Measurements from ENCODE around the gene QKI. TPM values are rescaled to one million over a fixed set of nuclear protein-coding genes. Genes with fewer than 3 reads are reported as not detected.
"Not testable (repeated sequence)": the region's sequence is repeated elsewhere in the genome, so short reads cannot be mapped to it uniquely, and the experiment has no call there.

Gene QKI
- total RNA-seq: 459 TPM
- long read RNA-seq, full-length matches to known transcripts: 119 of 195 reads
- long read RNA-seq, partial matches to known transcripts: 17 of 195 reads
- long read RNA-seq, other reads (novel, unspliced or antisense): 59 of 195 reads

- peak; percentile 52 for ATAC-seq
- intact Hi-C loops (cut with DNase I): loop anchor here (1.0 to 2.0 kb wide), 2 partner anchors 78 to 150 kb away; no protein-coding TSS in a partner anchor
- DNase-seq (ENCODE audit: missing footprints): peak; percentile 93
These were observed at the start of gene QKI for GRCh38 chr6:163414117-163414945. Gene QKI (plus strand): TSS chr6:163414718. CDS start chr6:163415194, 476 bp downstream.

- DNase-seq (ENCODE audit: missing footprints) (no peak), ATAC-seq (no peak)
- intact Hi-C loops (cut with DNase I): no loop called here
These were observed 48.2 kb upstream of the QKI start for GRCh38 chr6:163366288-163366687.

GRCh38 chr6:163367497-163368183 is 46.9 kb upstream of the QKI start:
- no peak for DNase-seq (ENCODE audit: missing footprints)
- intact Hi-C loops (cut with DNase I): no loop called here
- ATAC-seq: no peak

GRCh38 chr6:163369141-163369540 is 45.4 kb upstream of the QKI start:
- ATAC-seq: no peak
- DNase-seq (ENCODE audit: missing footprints): no peak
- intact Hi-C loops (cut with DNase I): no loop called here

GRCh38 chr6:163369628-163370365 is 44.7 kb upstream of the QKI start:
- DNase-seq (ENCODE audit: missing footprints): no peak
- intact Hi-C loops (cut with DNase I): no loop called here
- no peak for ATAC-seq

- intact Hi-C loops (cut with DNase I): no loop called here
- ATAC-seq (no peak), DNase-seq (ENCODE audit: missing footprints) (no peak)
These were observed 43.9 kb upstream of the QKI start for GRCh38 chr6:163370464-163371117.

- ATAC-seq (no peak), DNase-seq (ENCODE audit: missing footprints) (no peak)
- intact Hi-C loops (cut with DNase I): no loop called here
These were observed 43.4 kb upstream of the QKI start for GRCh38 chr6:163371129-163371528.

- intact Hi-C loops (cut with DNase I): no loop called here
- no peak for DNase-seq (ENCODE audit: missing footprints)
- peak; percentile 16 for ATAC-seq
These were observed 41.3 kb upstream of the QKI start for GRCh38 chr6:163373240-163373639.

GRCh38 chr6:163375361-163375760 is 39.2 kb upstream of the QKI start:
- ATAC-seq (no peak), DNase-seq (ENCODE audit: missing footprints) (no peak)
- intact Hi-C loops (cut with DNase I): no loop called here

- DNase-seq (ENCODE audit: missing footprints): no peak
- ATAC-seq: no peak
- intact Hi-C loops (cut with DNase I): no loop called here
These were observed 38.3 kb upstream of the QKI start for GRCh38 chr6:163376187-163376586.

GRCh38 chr6:163377561-163377960 is 37.0 kb upstream of the QKI start:
- intact Hi-C loops (cut with DNase I): no loop called here
- no peak for ATAC-seq

GRCh38 chr6:163380216-163380615 is 34.3 kb upstream of the QKI start:
- ATAC-seq (no peak), DNase-seq (ENCODE audit: missing footprints) (no peak)
- intact Hi-C loops (cut with DNase I): no loop called here

More at GRCh38 chr6:163377561-163377960, 37.0 kb upstream of the QKI start:
- DNase-seq (ENCODE audit: missing footprints): no peak

GRCh38 chr6:163381118-163381756 is 33.3 kb upstream of the QKI start:
- intact Hi-C loops (cut with DNase I): no loop called here
- ATAC-seq (no peak), DNase-seq (ENCODE audit: missing footprints) (no peak)

GRCh38 chr6:163383396-163383795 is 31.1 kb upstream of the QKI start:
- intact Hi-C loops (cut with DNase I); DNase-seq (ENCODE audit: missing footprints); ATAC-seq: not testable (repeated sequence)

- intact Hi-C loops (cut with DNase I): no loop called here
- DNase-seq (ENCODE audit: missing footprints): no peak
- no peak for ATAC-seq
These were observed 30.6 kb upstream of the QKI start for GRCh38 chr6:163383912-163384311.

- no peak for ATAC-seq
- no peak for DNase-seq (ENCODE audit: missing footprints)
- intact Hi-C loops (cut with DNase I): no loop called here
These were observed 30.0 kb upstream of the QKI start for GRCh38 chr6:163384510-163384909.

GRCh38 chr6:163385503-163385902 is 29.0 kb upstream of the QKI start:
- DNase-seq (ENCODE audit: missing footprints); intact Hi-C loops (cut with DNase I); ATAC-seq: not testable (repeated sequence)

GRCh38 chr6:163386329-163386908 is 28.1 kb upstream of the QKI start:
- intact Hi-C loops (cut with DNase I): no loop called here
- DNase-seq (ENCODE audit: missing footprints) (no peak), ATAC-seq (no peak)
